DND-41 (cell line): ENCODE measurements around the gene ECM1.
A peak's percentile ranks its signal among the peaks of the same experiment; 100 is the strongest.

ENCODE experiments used
- ATAC-seq: fragments of 200-7000 bp; cut with Tn5 transposase; 3 replicates; pipeline ENCODE4 v1.9.1; 2021; ENCODE audit warnings: low read depth; ENCODE audit not compliant: insufficient read depth
- DNase-seq: peaks from one replicate; pipeline ENCODE4 v3.0.0-alpha.2; 2020
- H2AFZ ChIP-seq: 2 replicates; pipeline ENCODE4 v1.6.0; 2012; ENCODE audit warnings: low read depth, low read length
- H3K27ac ChIP-seq: 2 replicates; pipeline ENCODE4 v1.5.1; 2012; ENCODE audit warnings: low read length, inconsistent platforms
- H3K27me3 ChIP-seq: fragments of 200-600 bp; sonication (generic); 2 replicates; pipeline ENCODE4 v1.6.0; 2012; ENCODE audit warnings: low read length, mild to moderate bottlenecking, inconsistent platforms; ENCODE audit not compliant: insufficient read depth, poor library complexity
- H3K36me3 ChIP-seq: 2 replicates; pipeline ENCODE4 v1.5.1; 2012; ENCODE audit warnings: low read length, inconsistent platforms; ENCODE audit not compliant: insufficient read depth
- H3K4me1 ChIP-seq: 2 replicates; pipeline ENCODE4 v1.5.1; 2012; ENCODE audit warnings: mild to moderate bottlenecking, low read length; ENCODE audit not compliant: insufficient read depth
- H3K4me2 ChIP-seq: 2 replicates; pipeline ENCODE4 v1.6.0; 2012; ENCODE audit warnings: mild to moderate bottlenecking, moderate library complexity, low read length, inconsistent platforms; ENCODE audit not compliant: insufficient read depth
- H3K4me3 ChIP-seq, 2 experiments: fragments of 200-600 bp in 1 of 2; shearing (Covaris generic) in 1 of 2; 2 replicates each; pipeline ENCODE4 v1.5.1; 2012 to 2016; ENCODE audit warnings: inconsistent platforms in 2 of 2, low read length in 2 of 2, mild to moderate bottlenecking in 2 of 2, low read depth in 1 of 2, moderate library complexity in 1 of 2
- H3K79me2 ChIP-seq: 2 replicates; pipeline ENCODE4 v1.6.0; 2012; ENCODE audit warnings: low read length, inconsistent platforms; ENCODE audit not compliant: insufficient read depth
- H3K9ac ChIP-seq: 2 replicates; pipeline ENCODE4 v1.6.0; 2012; ENCODE audit warnings: low read depth, mild to moderate bottlenecking, inconsistent platforms, low read length, moderate library complexity
- H3K9me3 ChIP-seq: 2 replicates; pipeline ENCODE4 v1.5.1; 2012; ENCODE audit warnings: low read length, moderate library complexity, mild to moderate bottlenecking, inconsistent platforms; ENCODE audit not compliant: insufficient read depth, severe bottlenecking
- H4K20me1 ChIP-seq: 2 replicates; pipeline ENCODE4 v1.6.0; 2012; ENCODE audit warnings: low read length; ENCODE audit not compliant: insufficient read depth
- CTCF ChIP-seq: IDR thresholded peaks from 2 replicates; pipeline ENCODE4 v1.5.1; 2012; ENCODE audit warnings: borderline replicate concordance, low read length, moderate library complexity, mild to moderate bottlenecking; ENCODE audit not compliant: poor library complexity, severe bottlenecking; ENCODE audit errors: extremely low read depth
- EZH2 ChIP-seq: IDR thresholded peaks from 3 replicates; pipeline ENCODE4 v1.6.1; 2012; ENCODE audit warnings: borderline replicate concordance, low read depth, mild to moderate bottlenecking, moderate library complexity, low read length, inconsistent platforms; ENCODE audit not compliant: severe bottlenecking

The ECM1 gene

GRCh38 chr1:150507912-150508864 is at the start of gene ECM1:
Gene ECM1 (plus strand): TSS chr1:150508109. CDS start chr1:150508210, 101 bp downstream.
- Histone ChIP-seq H3K36me3 (peaks cover 38% of the 10 kb centered on the region), H3K79me2 (no peaks in the 10 kb centered on the region), H3K4me2 (no peak within 1 kb of the TSS), H3K9me3 (no peaks in the 10 kb centered on the region), H2AFZ (no peak within 1 kb of the TSS), H4K20me1 (no peaks in the 10 kb centered on the region), H3K27ac (no peak within 1 kb of the TSS), H3K9ac (no peak within 1 kb of the TSS), H3K4me3 (no peak within 1 kb of the TSS), H3K27me3 (no peaks in the 10 kb centered on the region), H3K4me1 (no peaks in the 10 kb centered on the region)
- TF ChIP-seq EZH2 = no peak
- no peak for TF ChIP-seq CTCF
- peak; percentile 71 for ATAC-seq
- peak; percentile 20 for DNase-seq

- no peaks in the 10 kb centered on the region for H3K4me1 ChIP-seq
- no peaks in the 10 kb centered on the region for H3K9me3 ChIP-seq
- DNase-seq = peak; percentile 67
- no peak overlapping the region for H3K4me3 ChIP-seq
- H4K20me1 ChIP-seq = no peaks in the 10 kb centered on the region; the same call in 1 of the 2 replicates
- H3K36me3 ChIP-seq = peaks cover 67% of the 10 kb centered on the region
- ATAC-seq = peak; percentile 75
- no peak overlapping the region for H3K9ac ChIP-seq
- no peak overlapping the region for H2AFZ ChIP-seq
- TF ChIP-seq EZH2 (no peak), CTCF (peak; percentile 82)
- no peaks in the 10 kb centered on the region for H3K27me3 ChIP-seq
- H3K4me2 ChIP-seq = no peak overlapping the region
- no peak overlapping the region for H3K27ac ChIP-seq
- H3K79me2 ChIP-seq = no peaks in the 10 kb centered on the region
Measured at GRCh38 chr1:150464422-150464826, 43.5 kb upstream of the ECM1 start.

- H3K27me3 ChIP-seq = no peaks in the 10 kb centered on the region
- H2AFZ ChIP-seq = no peak overlapping the region
- no peak overlapping the region for H3K27ac ChIP-seq
- no peaks in the 10 kb centered on the region for H3K4me1 ChIP-seq
- TF ChIP-seq CTCF = no peak
- no peak for TF ChIP-seq EZH2
- DNase-seq (no peak), ATAC-seq (no peak)
- no peaks in the 10 kb centered on the region for H3K79me2 ChIP-seq
- H3K9me3 ChIP-seq = no peaks in the 10 kb centered on the region
- H4K20me1 ChIP-seq = no peaks in the 10 kb centered on the region; the same call in 1 of the 2 replicates
- no peak overlapping the region for H3K4me2 ChIP-seq
- H3K9ac ChIP-seq = no peak overlapping the region
- H3K4me3 ChIP-seq = no peak overlapping the region
- peaks cover 72% of the 10 kb centered on the region for H3K36me3 ChIP-seq
Measured at GRCh38 chr1:150466964-150467363, 40.9 kb upstream of the ECM1 start.
